GM23338 (cell line): ENCODE data around the gene SLC9A3. TPM values are rescaled to one million over a fixed set of nuclear protein-coding genes. Genes with fewer than 3 reads are reported as not detected.

Source experiments
- ATAC-seq: fragments of 200-7000 bp; cut with Tn5 transposase; 3 replicates; pipeline ENCODE4 v1.9.1; 2020
- DNase-seq: peaks from one replicate; pipeline ENCODE4 v3.0.0-alpha.2; 2015; ENCODE audit warnings: low spot score
- H2AFZ ChIP-seq: fragments of 200-600 bp; sonication (generic); 2 replicates; pipeline ENCODE4 v1.8.0; 2016; ENCODE audit warnings: antibody characterized with exemption, mild to moderate bottlenecking, moderate library complexity
- H3F3A ChIP-seq: fragments of 200-600 bp; sonication (generic); replicated peaks from 2 replicates; pipeline ENCODE4 v1.8.0; 2017; ENCODE audit warnings: antibody characterized with exemption, mixed run types, low read depth
- H3K27ac ChIP-seq: fragments of 200-600 bp; sonication (generic); 2 replicates; pipeline ENCODE4 v1.6.1; 2016; ENCODE audit warnings: low read depth
- H3K27me3 ChIP-seq: fragments of 200-600 bp; sonication (generic); 2 replicates; pipeline ENCODE4 v1.8.0; 2016; ENCODE audit warnings: mild to moderate bottlenecking, mixed run types, moderate library complexity; ENCODE audit not compliant: insufficient read depth
- H3K36me3 ChIP-seq: fragments of 200-600 bp; sonication (generic); 2 replicates; pipeline ENCODE4 v1.8.0; 2016; ENCODE audit warnings: mild to moderate bottlenecking; ENCODE audit not compliant: insufficient read depth
- H3K4me1 ChIP-seq: fragments of 200-600 bp; sonication (generic); 2 replicates; pipeline ENCODE4 v1.8.0; 2016; ENCODE audit warnings: mild to moderate bottlenecking, moderate library complexity; ENCODE audit not compliant: insufficient read depth
- H3K4me2 ChIP-seq: fragments of 200-600 bp; sonication (generic); 2 replicates; pipeline ENCODE4 v1.7.1; 2017; ENCODE audit warnings: mixed run types
- H3K4me3 ChIP-seq: fragments of 200-600 bp; sonication (generic); 2 replicates; pipeline ENCODE4 v1.6.1; 2016; ENCODE audit warnings: mixed run types
- H3K79me2 ChIP-seq: fragments of 200-600 bp; sonication (generic); replicated peaks from 2 replicates; pipeline ENCODE4 v1.8.0; 2017; ENCODE audit warnings: mild to moderate bottlenecking; ENCODE audit not compliant: insufficient read depth
- H3K9me2 ChIP-seq: fragments of 200-600 bp; sonication (generic); 2 replicates; pipeline ENCODE4 v1.8.0; 2017; ENCODE audit not compliant: insufficient read depth
- H4K20me1 ChIP-seq: fragments of 200-600 bp; sonication (generic); replicated peaks from 2 replicates; pipeline ENCODE4 v1.8.0; 2017; ENCODE audit warnings: mild to moderate bottlenecking; ENCODE audit not compliant: insufficient read depth
- H3K27ac Mint-ChIP-seq: 2 replicates; pipeline ENCODE4 v1.8.0; 2020; ENCODE audit warnings: inconsistent platforms, mild to moderate bottlenecking, moderate library complexity, mixed read lengths
- H3K27me3 Mint-ChIP-seq: 3 replicates; pipeline ENCODE4 v1.8.0; 2022; ENCODE audit warnings: low read depth, mild to moderate bottlenecking, moderate library complexity, mixed read lengths, inconsistent platforms; ENCODE audit not compliant: insufficient read depth, poor library complexity
- H3K36me3 Mint-ChIP-seq: 3 replicates; pipeline ENCODE4 v1.8.0; 2021; ENCODE audit warnings: low read depth, mild to moderate bottlenecking, inconsistent platforms, moderate library complexity, mixed read lengths
- H3K4me1 Mint-ChIP-seq: 3 replicates; pipeline ENCODE4 v1.8.0; 2020; ENCODE audit warnings: mild to moderate bottlenecking, inconsistent platforms, mixed read lengths
- H3K4me3 Mint-ChIP-seq: 3 replicates; pipeline ENCODE4 v1.8.0; 2021; ENCODE audit warnings: moderate library complexity, mild to moderate bottlenecking, inconsistent platforms, mixed read lengths
- H3K9me3 Mint-ChIP-seq: 3 replicates; pipeline ENCODE4 v1.8.0; 2020; ENCODE audit warnings: moderate library complexity, mild to moderate bottlenecking, inconsistent platforms, mixed read lengths
- CTCF ChIP-seq, 2 experiments: fragments of 200-600 bp in 1 of 2; sonication (generic) in 1 of 2; conservative IDR thresholded peaks; 2 replicates each; pipeline versions ENCODE4 v1.5.1 to v1.6.1; 2016 to 2017; ENCODE audit warnings: antibody characterized with exemption in 2 of 2, low read depth in 2 of 2, mild to moderate bottlenecking in 2 of 2, moderate library complexity in 1 of 2
- EZH2phosphoT487 ChIP-seq: fragments of 200-600 bp; sonication (generic); IDR thresholded peaks from one replicate; pipeline ENCODE4 v1.8.1; 2018; ENCODE audit warnings: antibody characterized with exemption; ENCODE audit not compliant: unreplicated experiment
- NANOG ChIP-seq: IDR thresholded peaks from 2 replicates; pipeline ENCODE4 v1.6.1; 2016; ENCODE audit warnings: antibody characterized with exemption, borderline replicate concordance
- POLR2AphosphoS5 ChIP-seq: IDR thresholded peaks from 2 replicates; pipeline ENCODE4 v1.6.1; 2016; ENCODE audit warnings: antibody characterized with exemption, low read depth
- ZNF114 ChIP-seq: fragments of 250-450 bp; sonication (Bioruptor Pico); IDR thresholded peaks from 2 replicates; pipeline ENCODE4 v1.5.0; 2020; ENCODE audit warnings: mild to moderate bottlenecking, moderate library complexity
- ZNF331 ChIP-seq: fragments of 250-450 bp; sonication (Bioruptor Pico); IDR thresholded peaks from 2 replicates; pipeline ENCODE4 v1.5.0; 2020; ENCODE audit warnings: low read depth, mild to moderate bottlenecking, moderate library complexity
- polyA plus RNA-seq: library from polyadenylated mRNA; unstranded; fragments of >200 nt; fragmentation: Nextera tagmentation; extraction: Ambion mirVana; gene quantifications from 2 replicates; pipeline ENCODE4 v1.2.1, GENCODE V29; 2016
- total RNA-seq: library from RNA; depleted of rRNA; stranded (reverse); fragments of >200 nt; shearing (Covaris generic); gene quantifications from 2 replicates; pipeline ENCODE4 v1.2.3, GENCODE V29; 2014
- TF ChIP-seq, protein P1 (sequence below): IDR thresholded peaks from one replicate; pipeline ENCODE4 v1.6.1; 2018; ENCODE audit warnings: antibody characterized with exemption; ENCODE audit not compliant: unreplicated experiment

Gene SLC9A3
- total and polyA plus RNA-seq, 2 experiments from 2014 or later = 0.39 to 3.1 TPM

DNA sequence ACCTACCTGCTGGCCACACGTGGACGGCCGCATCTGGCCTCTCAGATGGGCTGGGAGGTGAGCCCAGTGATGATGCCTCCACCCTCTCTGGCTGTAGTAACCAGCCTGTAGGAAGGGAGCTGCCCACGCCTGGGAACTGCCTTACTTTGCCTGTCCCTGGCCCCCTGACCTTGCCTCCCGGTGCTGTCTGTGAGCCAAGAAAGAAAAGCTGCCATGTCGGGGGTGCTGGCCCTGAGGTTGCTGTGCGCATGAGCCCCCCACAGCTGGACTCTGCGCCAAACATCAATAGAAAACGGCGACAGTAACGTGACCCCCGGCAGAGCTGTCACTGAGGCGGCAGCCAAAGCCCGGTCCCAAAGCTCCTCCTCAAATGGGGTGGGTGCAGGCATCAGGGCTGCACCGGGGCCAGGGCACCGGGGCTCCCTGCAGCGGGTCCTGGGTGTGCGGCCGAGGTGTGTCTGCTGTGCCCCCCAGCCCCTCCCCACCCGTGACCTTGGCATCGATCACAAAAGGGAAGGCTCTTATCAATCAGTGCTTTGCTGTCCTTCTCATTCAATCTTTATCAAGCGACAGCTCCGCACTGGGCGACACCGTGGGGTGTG lies 15.3 kb upstream of the SLC9A3 start:
- Mint-ChIP-seq H3K27ac (no peak overlapping the region), H3K4me1 (no peaks in the 10 kb centered on the region; the same call in 2 of the 3 replicates), H3K36me3 (no peaks in the 10 kb centered on the region), H3K4me3 (no peak overlapping the region), H3K27me3 (peaks cover 8% of the 10 kb centered on the region), H3K9me3 (no peaks in the 10 kb centered on the region; the same call in 2 of the 3 replicates)
- H2AFZ ChIP-seq = no peak overlapping the region
- no peaks in the 10 kb centered on the region for H3K27me3 ChIP-seq
- no peaks in the 10 kb centered on the region for H3K36me3 ChIP-seq
- H4K20me1 ChIP-seq = no peaks in the 10 kb centered on the region
- ATAC-seq (no peak), DNase-seq (no peak)
- H3F3A ChIP-seq = no peaks in the 10 kb centered on the region
- H3K4me2 ChIP-seq = no peak overlapping the region
- H3K4me3 ChIP-seq = no peak overlapping the region
- TF ChIP-seq, protein P1, sequence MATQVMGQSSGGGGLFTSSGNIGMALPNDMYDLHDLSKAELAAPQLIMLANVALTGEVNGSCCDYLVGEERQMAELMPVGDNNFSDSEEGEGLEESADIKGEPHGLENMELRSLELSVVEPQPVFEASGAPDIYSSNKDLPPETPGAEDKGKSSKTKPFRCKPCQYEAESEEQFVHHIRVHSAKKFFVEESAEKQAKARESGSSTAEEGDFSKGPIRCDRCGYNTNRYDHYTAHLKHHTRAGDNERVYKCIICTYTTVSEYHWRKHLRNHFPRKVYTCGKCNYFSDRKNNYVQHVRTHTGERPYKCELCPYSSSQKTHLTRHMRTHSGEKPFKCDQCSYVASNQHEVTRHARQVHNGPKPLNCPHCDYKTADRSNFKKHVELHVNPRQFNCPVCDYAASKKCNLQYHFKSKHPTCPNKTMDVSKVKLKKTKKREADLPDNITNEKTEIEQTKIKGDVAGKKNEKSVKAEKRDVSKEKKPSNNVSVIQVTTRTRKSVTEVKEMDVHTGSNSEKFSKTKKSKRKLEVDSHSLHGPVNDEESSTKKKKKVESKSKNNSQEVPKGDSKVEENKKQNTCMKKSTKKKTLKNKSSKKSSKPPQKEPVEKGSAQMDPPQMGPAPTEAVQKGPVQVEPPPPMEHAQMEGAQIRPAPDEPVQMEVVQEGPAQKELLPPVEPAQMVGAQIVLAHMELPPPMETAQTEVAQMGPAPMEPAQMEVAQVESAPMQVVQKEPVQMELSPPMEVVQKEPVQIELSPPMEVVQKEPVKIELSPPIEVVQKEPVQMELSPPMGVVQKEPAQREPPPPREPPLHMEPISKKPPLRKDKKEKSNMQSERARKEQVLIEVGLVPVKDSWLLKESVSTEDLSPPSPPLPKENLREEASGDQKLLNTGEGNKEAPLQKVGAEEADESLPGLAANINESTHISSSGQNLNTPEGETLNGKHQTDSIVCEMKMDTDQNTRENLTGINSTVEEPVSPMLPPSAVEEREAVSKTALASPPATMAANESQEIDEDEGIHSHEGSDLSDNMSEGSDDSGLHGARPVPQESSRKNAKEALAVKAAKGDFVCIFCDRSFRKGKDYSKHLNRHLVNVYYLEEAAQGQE = no peak
- TF ChIP-seq ZNF114 = no peak
- TF ChIP-seq NANOG = no peak
- no peak for TF ChIP-seq POLR2AphosphoS5
- no peak for TF ChIP-seq ZNF331 (CRISPR knock-in tag)
- no peak for TF ChIP-seq EZH2phosphoT487
- no peak for TF ChIP-seq CTCF (conservative IDR thresholded peaks at IDR 0.05; ENCODE audit: low read depth in 2 of 2)
- H3K27ac ChIP-seq = no peak overlapping the region
- H3K4me1 ChIP-seq = no peaks in the 10 kb centered on the region
- no peaks in the 10 kb centered on the region for H3K9me2 ChIP-seq
- H3K79me2 ChIP-seq = no peaks in the 10 kb centered on the region

DNA sequence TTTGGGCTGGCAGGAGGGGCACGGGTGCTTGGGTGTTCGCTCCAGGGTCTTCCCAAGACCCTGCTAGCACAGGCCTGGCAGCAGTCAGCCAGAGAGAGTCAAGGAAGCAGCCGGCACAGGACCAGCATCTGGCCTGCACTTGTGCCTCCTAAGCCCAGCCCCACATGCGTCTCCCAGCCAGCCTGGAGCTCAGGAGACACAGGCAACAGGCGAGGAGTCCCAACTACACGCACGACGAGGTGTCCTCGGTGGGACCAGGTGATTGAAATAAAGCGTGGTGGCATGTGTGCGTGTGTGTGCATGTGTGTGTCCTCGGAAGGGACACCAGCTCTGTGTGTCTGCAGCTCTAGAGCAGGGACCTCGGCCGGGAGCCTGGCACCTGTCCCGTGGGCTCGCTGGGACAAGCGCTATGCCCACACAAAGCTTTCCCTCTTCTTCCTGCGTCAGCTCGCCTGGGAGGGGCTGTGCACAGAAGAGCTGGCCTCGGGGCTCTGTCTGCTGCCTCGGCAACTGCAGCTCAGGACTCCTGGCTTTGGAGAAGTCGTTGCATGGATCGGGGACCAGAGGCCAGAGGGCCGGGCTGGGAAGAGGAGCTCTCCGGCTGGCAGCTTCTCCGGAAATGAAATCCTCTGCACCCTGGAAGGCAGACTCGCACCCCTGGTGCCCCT lies 14.7 kb upstream of the SLC9A3 start:
- H3K27ac Mint-ChIP-seq = no peak overlapping the region
- TF ChIP-seq NANOG (no peak), EZH2phosphoT487 (no peak), CTCF (conservative IDR thresholded peaks at IDR 0.05; ENCODE audit: low read depth in 2 of 2) (no peak), ZNF114 (no peak), POLR2AphosphoS5 (no peak)
- no peaks in the 10 kb centered on the region for H3K9me2 ChIP-seq
- H3K4me2 ChIP-seq = no peak overlapping the region
- no peak overlapping the region for H3K4me3 Mint-ChIP-seq
- no peaks in the 10 kb centered on the region for H4K20me1 ChIP-seq
- H3K27me3 ChIP-seq = no peaks in the 10 kb centered on the region
- no peak overlapping the region for H2AFZ ChIP-seq
- no peaks in the 10 kb centered on the region for H3K79me2 ChIP-seq
- H3K4me1 ChIP-seq = no peaks in the 10 kb centered on the region
- peaks cover 10% of the 10 kb centered on the region for H3K27me3 Mint-ChIP-seq
- H3K36me3 Mint-ChIP-seq = no peaks in the 10 kb centered on the region
- H3F3A ChIP-seq = no peaks in the 10 kb centered on the region
- no peak overlapping the region for H3K27ac ChIP-seq
- DNase-seq = no peak
- H3K4me3 ChIP-seq = no peak overlapping the region
- no peak for ATAC-seq
- H3K4me1 Mint-ChIP-seq = peaks cover 2% of the 10 kb centered on the region; the same call in 2 of the 3 replicates
- H3K9me3 Mint-ChIP-seq = no peaks in the 10 kb centered on the region; the same call in 2 of the 3 replicates
- no peaks in the 10 kb centered on the region for H3K36me3 ChIP-seq
